WERI-Rb-1 (cell line): ENCODE measurements around the gene GFRA1.

Experiments used
- DNase-seq: peaks from one replicate; pipeline ENCODE4 v3.0.0-alpha.2; 2020
- H3K27ac ChIP-seq: fragments of 250-450 bp; sonication (Bioruptor Pico); 2 replicates; pipeline ENCODE4 v1.5.1; 2020; ENCODE audit warnings: mild to moderate bottlenecking, moderate library complexity
- H3K27me3 ChIP-seq: fragments of 250-450 bp; sonication (Bioruptor Pico); 2 replicates; pipeline ENCODE4 v1.5.1; 2021; ENCODE audit warnings: mild to moderate bottlenecking, low read depth, moderate library complexity; ENCODE audit not compliant: insufficient read depth, severe bottlenecking
- H3K36me3 ChIP-seq: fragments of 250-450 bp; sonication (Bioruptor Pico); 2 replicates; pipeline ENCODE4 v1.5.1; 2020; ENCODE audit warnings: mild to moderate bottlenecking, moderate library complexity
- H3K4me3 ChIP-seq: 2 replicates; pipeline ENCODE4 v1.5.1; 2011; ENCODE audit warnings: low read depth, mild to moderate bottlenecking, control low read depth, low read length
- H3K9me3 ChIP-seq: fragments of 250-450 bp; sonication (Bioruptor Pico); 2 replicates; pipeline ENCODE4 v1.5.1; 2021; ENCODE audit warnings: mild to moderate bottlenecking, moderate library complexity; ENCODE audit not compliant: severe bottlenecking
- TF ChIP-seq, protein P1 (sequence below): IDR thresholded peaks from 2 replicates; pipeline ENCODE4 v1.5.1; 2011; ENCODE audit warnings: low read depth, mild to moderate bottlenecking, control low read depth, inconsistent platforms, low read length

GFRA1 gene

DNA sequence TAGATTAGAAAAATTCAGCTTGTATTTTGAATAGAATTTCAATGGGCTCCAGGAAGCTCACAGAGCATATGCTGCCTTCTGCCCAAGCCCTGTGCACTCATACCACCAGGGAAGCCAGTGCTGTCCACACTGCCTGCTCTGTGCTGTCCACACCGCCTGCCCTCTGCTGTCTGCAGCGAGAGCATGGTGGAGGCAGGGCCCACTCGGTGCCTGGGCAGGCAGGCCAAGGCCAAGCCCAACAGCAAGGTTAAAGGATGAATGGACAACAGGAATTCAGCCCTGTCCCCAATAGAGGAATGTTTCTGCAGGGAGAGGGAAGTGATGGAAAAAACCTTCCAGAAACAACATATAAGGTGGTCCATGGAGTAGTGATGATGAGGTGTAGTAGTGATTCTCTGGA lies 146.8 kb downstream of the GFRA1 start:
- H3K4me3 ChIP-seq, result no peak overlapping the region
- H3K36me3 ChIP-seq, result no peaks in the 10 kb centered on the region
- no peak overlapping the region for H3K27ac ChIP-seq
- TF ChIP-seq, protein P1, sequence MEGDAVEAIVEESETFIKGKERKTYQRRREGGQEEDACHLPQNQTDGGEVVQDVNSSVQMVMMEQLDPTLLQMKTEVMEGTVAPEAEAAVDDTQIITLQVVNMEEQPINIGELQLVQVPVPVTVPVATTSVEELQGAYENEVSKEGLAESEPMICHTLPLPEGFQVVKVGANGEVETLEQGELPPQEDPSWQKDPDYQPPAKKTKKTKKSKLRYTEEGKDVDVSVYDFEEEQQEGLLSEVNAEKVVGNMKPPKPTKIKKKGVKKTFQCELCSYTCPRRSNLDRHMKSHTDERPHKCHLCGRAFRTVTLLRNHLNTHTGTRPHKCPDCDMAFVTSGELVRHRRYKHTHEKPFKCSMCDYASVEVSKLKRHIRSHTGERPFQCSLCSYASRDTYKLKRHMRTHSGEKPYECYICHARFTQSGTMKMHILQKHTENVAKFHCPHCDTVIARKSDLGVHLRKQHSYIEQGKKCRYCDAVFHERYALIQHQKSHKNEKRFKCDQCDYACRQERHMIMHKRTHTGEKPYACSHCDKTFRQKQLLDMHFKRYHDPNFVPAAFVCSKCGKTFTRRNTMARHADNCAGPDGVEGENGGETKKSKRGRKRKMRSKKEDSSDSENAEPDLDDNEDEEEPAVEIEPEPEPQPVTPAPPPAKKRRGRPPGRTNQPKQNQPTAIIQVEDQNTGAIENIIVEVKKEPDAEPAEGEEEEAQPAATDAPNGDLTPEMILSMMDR, result no peak
- no peaks in the 10 kb centered on the region for H3K27me3 ChIP-seq
- DNase-seq, result no peak
- peaks cover 6% of the 10 kb centered on the region for H3K9me3 ChIP-seq

DNA sequence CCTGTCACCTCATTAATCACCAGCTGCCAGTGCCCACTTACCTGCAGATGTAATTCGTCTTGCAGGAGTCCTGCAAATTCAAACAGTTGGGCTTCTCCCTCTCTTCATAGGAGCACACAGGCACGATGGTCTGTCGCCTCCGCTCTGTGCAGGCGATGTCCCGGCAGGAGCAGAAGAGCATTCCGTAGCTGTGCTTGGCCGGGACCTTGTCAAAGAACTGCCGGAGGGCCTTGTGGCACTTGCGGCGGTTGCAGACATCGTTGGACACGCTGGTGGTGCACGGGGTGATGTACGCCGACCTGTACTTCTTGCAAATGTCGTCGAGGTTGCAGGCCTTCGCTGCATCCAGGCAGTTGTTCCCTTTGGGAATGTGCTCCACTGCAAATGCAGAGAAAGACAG lies 147.8 kb downstream of the GFRA1 start:
- no peak overlapping the region for H3K27ac ChIP-seq
- TF ChIP-seq, protein P1, result no peak
- no peak for DNase-seq

GRCh38 chr10:116124777-116125176 lies 148.2 kb downstream of the GFRA1 start:
- TF ChIP-seq, protein P1, result no peak
- Histone ChIP-seq H3K27ac (no peak overlapping the region), H3K36me3 (no peaks in the 10 kb centered on the region), H3K27me3 (no peaks in the 10 kb centered on the region), H3K4me3 (no peak overlapping the region), H3K9me3 (peaks cover 6% of the 10 kb centered on the region)
- no peak for DNase-seq

More for the DNA sequence above, 147.8 kb downstream of the GFRA1 start:
- Histone ChIP-seq H3K9me3 (peaks cover 6% of the 10 kb centered on the region), H3K4me3 (no peak overlapping the region), H3K36me3 (no peaks in the 10 kb centered on the region), H3K27me3 (no peaks in the 10 kb centered on the region)

DNA sequence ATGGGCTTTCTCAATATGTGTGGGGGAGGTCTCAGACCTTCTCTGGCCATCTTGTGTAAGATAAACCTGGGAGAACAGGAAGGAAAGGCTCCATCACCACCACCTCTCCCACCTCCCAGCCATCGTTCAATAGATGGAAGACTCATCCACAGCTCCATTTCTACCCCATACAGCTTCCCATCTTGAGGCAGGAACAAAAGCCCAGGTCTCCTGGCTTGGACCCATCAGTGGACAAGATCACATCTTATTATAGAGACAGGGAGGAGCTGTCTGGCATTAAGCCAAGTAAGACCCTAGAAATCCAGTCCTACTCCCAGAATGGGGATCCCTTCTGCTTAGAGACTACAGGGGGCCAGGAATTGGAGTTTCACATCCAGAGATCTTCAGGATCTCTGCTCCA lies 150.3 kb downstream of the GFRA1 start:
- no peak overlapping the region for H3K27ac ChIP-seq
- no peaks in the 10 kb centered on the region for H3K9me3 ChIP-seq
- H3K36me3 ChIP-seq, result no peaks in the 10 kb centered on the region
- TF ChIP-seq, protein P1, result no peak
- no peak overlapping the region for H3K4me3 ChIP-seq
- no peak for DNase-seq
- no peaks in the 10 kb centered on the region for H3K27me3 ChIP-seq

GRCh38 chr10:116121640-116122525 lies 151.1 kb downstream of the GFRA1 start:
- TF ChIP-seq, protein P1, result no peak
- Histone ChIP-seq H3K27me3 (no peaks in the 10 kb centered on the region), H3K27ac (no peak overlapping the region), H3K36me3 (no peaks in the 10 kb centered on the region), H3K4me3 (no peak overlapping the region), H3K9me3 (no peaks in the 10 kb centered on the region)
- no peak for DNase-seq
